Amygdala (tissue), 56 donors: ENCODE results near the gene SULT1C2.
"Not testable (repeated sequence)": the region's sequence is repeated elsewhere in the genome, so short reads cannot be mapped to it uniquely, and the experiment has no call there.

Experiments used
- DNase-seq, 56 donors: peaks; one replicate each; lab custom pipeline; 2025; lab: John Stamatoyannopoulos, UW

SULT1C2 gene

GRCh38 chr2:108348816-108349570 lies 60.3 kb downstream of the SULT1C2 start:
- DNase-seq: no peak

- no peak for DNase-seq
Observed at GRCh38 chr2:108349571-108349928, 60.9 kb downstream of the SULT1C2 start.

- DNase-seq: no peak
Observed at GRCh38 chr2:108351889-108352288, 63.2 kb downstream of the SULT1C2 start.

GRCh38 chr2:108354136-108354535 lies 65.4 kb downstream of the SULT1C2 start:
- no peak for DNase-seq

GRCh38 chr2:108355906-108356734 lies 67.4 kb downstream of the SULT1C2 start:
- no peak for DNase-seq

- DNase-seq: not testable (repeated sequence)
Observed at GRCh38 chr2:108359336-108359735, 70.6 kb downstream of the SULT1C2 start.
